CD8-positive, alpha-beta memory T cell (primary cell): ENCODE measurements around the gene PDCD2L. TPM values are rescaled to one million over a fixed set of nuclear protein-coding genes. Genes with fewer than 3 reads are reported as not detected.
"Not testable (repeated sequence)": the region's sequence is repeated elsewhere in the genome, so short reads cannot be mapped to it uniquely, and the experiment has no call there.

Experiments used
- CTCF ChIA-PET: fragments of 350-600 bp; sonication (Branson Sonifier 250); formaldehyde crosslinking; loops from one replicate; lab custom pipeline; 2021; ENCODE audit warnings: antibody characterized with exemption; lab: Charles Lee
- POLR2A ChIA-PET: fragments of 350-600 bp; sonication (Branson Sonifier 250); formaldehyde crosslinking; loops from one replicate; lab custom pipeline; 2021; ENCODE audit warnings: antibody characterized with exemption; lab: Charles Lee
- DNase-seq, 5 donors: peaks; one replicate each; pipeline versions ENCODE4 v3.0.0 to v3.0.0-alpha.2; 2020 to 2022; ENCODE audit warnings: mixed read lengths in 1 of 5
- H3K27ac ChIP-seq: one replicate; pipeline ENCODE4 v1.7.0; 2013; ENCODE audit warnings: low read depth, mild to moderate bottlenecking, low read length, moderate library complexity
- H3K27me3 ChIP-seq: 2 replicates; pipeline ENCODE4 v1.7.0; 2013; ENCODE audit warnings: low read length, mild to moderate bottlenecking; ENCODE audit not compliant: insufficient read depth, poor library complexity, severe bottlenecking
- H3K36me3 ChIP-seq: 2 replicates; pipeline ENCODE4 v1.7.0; 2013; ENCODE audit warnings: mild to moderate bottlenecking, low read length, moderate library complexity; ENCODE audit not compliant: insufficient read depth
- H3K4me1 ChIP-seq: 2 replicates; pipeline ENCODE4 v1.7.0; 2013; ENCODE audit warnings: mild to moderate bottlenecking, low read length, moderate library complexity; ENCODE audit not compliant: insufficient read depth
- H3K4me3 ChIP-seq: 2 replicates; pipeline ENCODE4 v1.7.0; 2013; ENCODE audit warnings: mild to moderate bottlenecking, low read length
- H3K9me3 ChIP-seq: 2 replicates; pipeline ENCODE4 v1.7.0; 2013; ENCODE audit warnings: mild to moderate bottlenecking, low read length
- H3K27ac Mint-ChIP-seq, 8 donors: one replicate each; pipeline ENCODE4 v1.8.0; 2020 to 2021; ENCODE audit warnings: mixed read lengths in 8 of 8, mild to moderate bottlenecking in 6 of 8, inconsistent platforms in 3 of 8, moderate library complexity in 3 of 8
- H3K27me3 Mint-ChIP-seq, 2 donors: one replicate each; pipeline ENCODE4 v1.8.0; 2020 to 2021; ENCODE audit warnings: mixed read lengths in 2 of 2, mild to moderate bottlenecking in 1 of 2, moderate library complexity in 1 of 2
- H3K36me3 Mint-ChIP-seq, 3 donors: one replicate each; pipeline ENCODE4 v1.8.0; 2020 to 2021; ENCODE audit warnings: mixed read lengths in 3 of 3, inconsistent platforms in 1 of 3, mild to moderate bottlenecking in 1 of 3
- H3K4me1 Mint-ChIP-seq, 3 donors: one replicate each; pipeline ENCODE4 v1.8.0; 2020 to 2021; ENCODE audit warnings: mixed read lengths in 3 of 3, inconsistent platforms in 1 of 3, mild to moderate bottlenecking in 1 of 3
- H3K4me3 Mint-ChIP-seq, 7 donors: one replicate each; pipeline ENCODE4 v1.8.0; 2020 to 2021; ENCODE audit warnings: mixed read lengths in 7 of 7, mild to moderate bottlenecking in 6 of 7, moderate library complexity in 4 of 7, inconsistent platforms in 2 of 7
- H3K9me3 Mint-ChIP-seq, 5 donors: one replicate each; pipeline ENCODE4 v1.8.0; 2020 to 2022; ENCODE audit warnings: mixed read lengths in 5 of 5, mild to moderate bottlenecking in 3 of 5, moderate library complexity in 2 of 5, inconsistent platforms in 1 of 5
- polyA plus RNA-seq: library from polyadenylated mRNA; unstranded; fragments of 300-500 nt; fragmentation: Illumina TruSeq; gene quantifications from one replicate; pipeline ENCODE4 v1.2.3, GENCODE V29; 2021
- total RNA-seq, 2 experiments: library from RNA; stranded (reverse); gene quantifications; one replicate each; pipeline ENCODE4 v1.2.3, GENCODE V29; 2021

PDCD2L gene
- total and polyA plus RNA-seq, 3 experiments from 2014 or later, result 19.9 to 46.2 (median 40.0) TPM

DNA sequence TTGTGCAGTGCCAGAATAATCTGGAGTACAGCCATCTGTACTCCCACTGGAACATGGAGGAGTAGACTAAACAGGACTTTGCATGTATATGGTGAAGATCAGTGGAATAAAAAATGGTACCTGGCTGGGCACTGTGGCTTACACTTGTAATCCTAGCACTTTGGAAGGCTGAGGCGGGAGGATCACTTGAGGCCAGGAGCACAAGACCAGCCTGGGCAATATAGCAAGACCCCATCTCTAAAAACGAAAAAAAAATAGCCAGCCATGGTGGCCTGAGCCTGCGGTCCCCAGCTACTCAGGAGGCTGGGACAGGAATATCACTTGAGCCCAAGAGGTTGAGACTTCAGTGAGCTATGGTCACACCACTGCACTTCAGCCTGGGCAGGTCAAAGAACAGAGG, 44.0 kb downstream of the PDCD2L start:
- Mint-ChIP-seq H3K36me3 (peaks cover 8 to 89% (median 32%) of the 10 kb centered on the region in 3 donors), H3K4me3 (no peak overlapping the region), H3K27me3 (no peaks in the 10 kb centered on the region), H3K27ac (peak overlapping the region in 2 of 8 donors; percentile 64 to 77), H3K9me3 (no peaks in the 10 kb centered on the region), H3K4me1 (peaks cover 3 to 13% (median 6%) of the 10 kb centered on the region in 3 donors)
- H3K9me3 ChIP-seq, result no peaks in the 10 kb centered on the region
- no peaks in the 10 kb centered on the region for H3K27me3 ChIP-seq
- H3K4me1 ChIP-seq, result no peaks in the 10 kb centered on the region
- DNase-seq, result no peak
- H3K27ac ChIP-seq, result no peak overlapping the region
- peaks cover 57% of the 10 kb centered on the region for H3K36me3 ChIP-seq
- POLR2A ChIA-PET, result no interaction called here
- H3K4me3 ChIP-seq, result no peak overlapping the region
- CTCF ChIA-PET, result no interaction called here

DNA sequence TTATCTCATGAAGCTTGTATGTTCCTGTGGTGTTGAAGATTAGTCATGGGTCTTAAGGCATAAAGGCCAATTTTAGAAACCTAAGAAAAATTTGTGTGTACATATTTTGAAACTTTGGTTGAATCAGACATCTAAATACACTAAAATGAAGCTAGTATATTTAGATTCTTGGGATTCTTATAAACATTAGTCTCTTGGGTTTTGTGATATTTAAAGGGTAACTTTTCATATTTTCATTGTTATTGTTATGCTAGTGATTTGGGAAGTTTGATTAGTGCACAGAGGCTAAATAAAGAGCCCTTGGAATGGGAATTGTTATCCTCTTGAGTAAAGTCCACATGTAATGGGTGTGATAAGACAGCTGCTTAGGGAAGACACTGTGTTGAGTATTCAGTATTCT, 48.5 kb downstream of the PDCD2L start:
- Histone ChIP-seq H3K27ac (no peak overlapping the region), H3K27me3 (no peaks in the 10 kb centered on the region), H3K4me3 (no peak overlapping the region), H3K4me1 (no peaks in the 10 kb centered on the region), H3K9me3 (no peaks in the 10 kb centered on the region), H3K36me3 (peaks cover 51% of the 10 kb centered on the region)
- Mint-ChIP-seq H3K4me1 (peaks cover 7 to 13% (median 12%) of the 10 kb centered on the region in 3 donors), H3K4me3 (no peak overlapping the region), H3K27me3 (no peaks in the 10 kb centered on the region), H3K36me3 (peaks cover 8 to 76% (median 20%) of the 10 kb centered on the region in 3 donors), H3K9me3 (no peaks in the 10 kb centered on the region), H3K27ac (peak overlapping the region in 1 of 8 donors; percentile 1)
- DNase-seq, result no peak
- POLR2A ChIA-PET, result no interaction called here
- CTCF ChIA-PET, result interaction anchor here (0.6 kb wide), 1 partner anchor 240 kb away, joined by 3 read pairs; no protein-coding TSS in a partner anchor

DNA sequence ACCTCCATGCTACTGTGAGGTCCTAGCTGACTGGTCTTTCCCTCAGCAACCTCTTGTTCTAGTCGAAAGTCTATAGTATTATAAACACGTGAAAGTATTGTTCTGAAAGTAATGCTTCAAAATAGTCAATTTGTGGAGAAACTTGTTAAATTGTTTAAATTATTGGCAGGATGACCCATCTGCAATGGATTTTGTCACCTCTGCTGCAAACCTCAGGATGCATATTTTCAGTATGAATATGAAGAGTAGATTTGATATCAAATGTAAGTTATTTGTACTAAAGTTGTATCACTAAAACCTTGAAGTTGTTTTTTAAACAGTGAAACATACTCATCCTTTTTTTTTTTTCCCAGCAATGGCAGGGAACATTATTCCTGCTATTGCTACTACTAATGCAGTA, 49.9 kb downstream of the PDCD2L start:
- H3K4me1 Mint-ChIP-seq, result peaks cover 4 to 17% (median 13%) of the 10 kb centered on the region in 3 donors
- no peaks in the 10 kb centered on the region for H3K9me3 Mint-ChIP-seq
- no peaks in the 10 kb centered on the region for H3K27me3 Mint-ChIP-seq
- Histone ChIP-seq H3K4me3 (no peak overlapping the region), H3K27ac (peak overlapping the region; percentile 16), H3K9me3 (no peaks in the 10 kb centered on the region), H3K36me3 (peaks cover 53% of the 10 kb centered on the region), H3K27me3 (no peaks in the 10 kb centered on the region), H3K4me1 (no peaks in the 10 kb centered on the region)
- ChIA-PET POLR2A (no interaction called here), CTCF (no interaction called here)
- no peak overlapping the region for H3K4me3 Mint-ChIP-seq
- H3K36me3 Mint-ChIP-seq, result peaks cover 8 to 75% (median 19%) of the 10 kb centered on the region in 3 donors
- no peak for DNase-seq
- no peak overlapping the region for H3K27ac Mint-ChIP-seq

DNA sequence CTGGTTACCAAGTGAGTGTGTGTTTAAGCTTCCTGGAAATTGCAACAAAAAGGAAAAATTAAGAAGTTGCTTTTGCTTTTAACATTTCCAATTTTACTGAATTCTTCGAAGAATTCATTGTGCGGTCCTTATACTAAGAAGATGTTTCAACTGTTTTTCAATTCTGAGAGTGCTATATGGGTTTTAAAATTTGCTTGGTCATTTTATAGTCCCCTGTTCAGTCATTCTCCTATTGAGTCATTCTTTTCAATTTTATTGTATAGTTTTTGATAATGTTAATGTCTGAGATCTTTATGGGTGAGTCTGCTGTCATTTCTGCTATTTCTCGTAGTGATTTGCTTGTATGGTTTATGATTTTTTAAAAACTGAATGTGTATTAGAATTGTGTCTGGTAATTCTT, 50.5 kb downstream of the PDCD2L start:
- DNase-seq, result no peak
- peaks cover 4 to 75% (median 23%) of the 10 kb centered on the region in 3 donors for H3K36me3 Mint-ChIP-seq

DNA sequence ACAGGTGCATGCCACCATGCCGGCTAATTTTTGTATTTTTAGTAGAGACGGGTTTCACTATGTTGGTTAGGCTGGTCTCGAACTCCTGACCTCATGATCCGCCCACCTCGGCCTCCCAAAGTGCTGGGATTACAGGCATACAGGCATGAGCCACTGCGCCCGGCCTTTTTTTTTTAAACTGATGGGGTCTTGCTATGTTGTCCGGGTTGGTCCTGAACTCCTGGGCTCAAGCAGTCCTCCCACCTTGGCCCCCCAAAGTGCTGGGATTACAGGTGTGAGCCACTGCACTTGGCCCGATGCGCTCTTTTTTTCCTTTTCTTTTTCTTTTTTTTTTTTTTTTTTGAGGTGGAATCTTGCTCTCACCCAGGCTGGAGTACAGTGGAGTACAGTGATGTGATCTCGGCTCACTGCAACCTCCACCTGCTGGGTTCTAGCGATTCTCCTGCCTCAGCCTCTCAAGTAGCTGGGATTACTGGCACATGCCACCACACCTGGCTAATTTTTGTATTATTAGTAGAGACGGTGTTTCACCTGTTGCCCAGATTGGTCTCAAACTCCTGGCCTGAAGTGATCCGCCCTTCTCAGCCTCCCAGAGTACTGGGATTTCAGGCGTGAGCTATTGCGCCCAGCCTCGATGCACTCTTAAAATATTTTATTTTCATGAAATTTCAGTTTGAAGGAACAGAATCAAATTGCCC, 51.7 kb downstream of the PDCD2L start:
- H3K4me3 ChIP-seq, H3K4me3 Mint-ChIP-seq, H3K27ac ChIP-seq, H3K27me3 ChIP-seq, H3K4me1 ChIP-seq, CTCF ChIA-PET, H3K27ac Mint-ChIP-seq, H3K27me3 Mint-ChIP-seq, DNase-seq, POLR2A ChIA-PET, H3K9me3 Mint-ChIP-seq, H3K9me3 ChIP-seq: not testable (repeated sequence)
- peaks cover 63% of the 10 kb centered on the region for H3K36me3 ChIP-seq
- peaks cover 0 to 79% (median 30%) of the 10 kb centered on the region in 3 donors for H3K36me3 Mint-ChIP-seq
- H3K4me1 Mint-ChIP-seq, result peaks cover 4 to 17% (median 9%) of the 10 kb centered on the region in 3 donors

More for the DNA sequence above, 50.5 kb downstream of the PDCD2L start:
- Histone ChIP-seq H3K27ac (no peak overlapping the region), H3K9me3 (no peaks in the 10 kb centered on the region), H3K4me3 (no peak overlapping the region), H3K27me3 (no peaks in the 10 kb centered on the region), H3K36me3 (peaks cover 58% of the 10 kb centered on the region), H3K4me1 (no peaks in the 10 kb centered on the region)
- CTCF ChIA-PET, result no interaction called here
- Mint-ChIP-seq H3K27me3 (no peaks in the 10 kb centered on the region), H3K4me1 (peaks cover 4 to 17% (median 10%) of the 10 kb centered on the region in 3 donors), H3K4me3 (no peak overlapping the region), H3K27ac (peak overlapping the region in 3 of 8 donors; percentile 14 to 71 (median 55)), H3K9me3 (no peaks in the 10 kb centered on the region)
- POLR2A ChIA-PET, result no interaction called here

DNA sequence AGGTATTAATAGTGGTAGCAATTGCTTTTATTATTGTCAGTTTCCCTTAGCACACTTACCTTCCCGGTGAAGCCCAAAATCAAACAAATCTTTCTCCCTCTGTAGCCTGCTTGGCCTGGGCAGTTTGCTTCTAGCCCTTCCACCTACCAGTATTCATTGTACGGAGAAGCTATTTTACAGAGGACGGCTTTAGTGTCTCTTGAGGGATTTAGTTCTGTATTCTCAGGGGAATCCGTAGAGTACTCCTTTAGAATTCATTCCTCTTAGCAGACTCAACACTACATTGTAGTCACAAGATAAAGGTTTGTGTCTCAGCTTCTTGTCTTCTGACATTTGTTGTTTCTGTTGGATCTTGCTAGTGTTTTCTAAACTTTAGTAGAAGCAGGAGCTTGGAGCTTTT, 53.2 kb downstream of the PDCD2L start:
- H3K4me3 ChIP-seq, result no peak overlapping the region
- H3K27ac ChIP-seq, result no peak overlapping the region
- CTCF ChIA-PET, result interaction anchor here (1.8 kb wide), 1 partner anchor 27 kb away, joined by 4 read pairs; no protein-coding TSS in a partner anchor
- POLR2A ChIA-PET, result no interaction called here
- H3K36me3 Mint-ChIP-seq, result peaks cover 0 to 83% (median 33%) of the 10 kb centered on the region in 3 donors
- peaks cover 4 to 17% (median 9%) of the 10 kb centered on the region in 3 donors for H3K4me1 Mint-ChIP-seq
- peaks cover 72% of the 10 kb centered on the region for H3K36me3 ChIP-seq
- H3K27me3 Mint-ChIP-seq, result no peaks in the 10 kb centered on the region
- no peaks in the 10 kb centered on the region for H3K4me1 ChIP-seq
- DNase-seq, result no peak
- H3K27ac Mint-ChIP-seq, result no peak overlapping the region
- no peaks in the 10 kb centered on the region for H3K27me3 ChIP-seq
- no peaks in the 10 kb centered on the region for H3K9me3 ChIP-seq
- no peaks in the 10 kb centered on the region for H3K9me3 Mint-ChIP-seq
- H3K4me3 Mint-ChIP-seq, result no peak overlapping the region

DNA sequence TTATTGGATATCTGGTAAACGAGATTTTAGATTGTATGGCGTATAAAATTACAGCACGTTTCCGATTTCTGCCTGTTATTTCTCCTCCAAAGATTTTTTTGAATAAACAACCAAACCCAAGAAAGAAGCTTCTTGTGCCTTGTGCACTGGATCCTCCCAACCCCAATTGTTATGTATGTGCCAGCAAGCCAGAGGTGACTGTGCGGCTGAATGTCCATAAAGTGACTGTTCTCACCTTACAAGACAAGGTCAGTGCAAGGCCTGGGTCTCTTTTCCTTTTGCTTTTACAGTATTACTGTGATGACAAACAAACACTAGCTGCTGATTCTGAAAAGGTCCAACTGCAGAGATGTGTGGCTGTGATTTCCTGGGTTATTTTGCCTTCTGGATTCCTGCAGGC, 54.5 kb downstream of the PDCD2L start:
- Mint-ChIP-seq H3K27ac (peak overlapping the region in 1 of 8 donors; percentile 12), H3K27me3 (no peaks in the 10 kb centered on the region), H3K36me3 (peaks cover 0 to 81% (median 27%) of the 10 kb centered on the region in 3 donors), H3K4me1 (peaks cover 4 to 9% (median 7%) of the 10 kb centered on the region in 3 donors), H3K4me3 (no peak overlapping the region), H3K9me3 (no peaks in the 10 kb centered on the region)
- POLR2A ChIA-PET, result no interaction called here
- H3K36me3 ChIP-seq, result peaks cover 71% of the 10 kb centered on the region
- no peaks in the 10 kb centered on the region for H3K4me1 ChIP-seq
- no peaks in the 10 kb centered on the region for H3K27me3 ChIP-seq
- H3K27ac ChIP-seq, result no peak overlapping the region
- no peak for DNase-seq
- no peak overlapping the region for H3K4me3 ChIP-seq
- no peaks in the 10 kb centered on the region for H3K9me3 ChIP-seq
- CTCF ChIA-PET, result interaction anchor here (0.9 to 1.8 kb wide), 2 partner anchors 8 to 28 kb away, joined by 3 to 4 read pairs; no protein-coding TSS in a partner anchor

DNA sequence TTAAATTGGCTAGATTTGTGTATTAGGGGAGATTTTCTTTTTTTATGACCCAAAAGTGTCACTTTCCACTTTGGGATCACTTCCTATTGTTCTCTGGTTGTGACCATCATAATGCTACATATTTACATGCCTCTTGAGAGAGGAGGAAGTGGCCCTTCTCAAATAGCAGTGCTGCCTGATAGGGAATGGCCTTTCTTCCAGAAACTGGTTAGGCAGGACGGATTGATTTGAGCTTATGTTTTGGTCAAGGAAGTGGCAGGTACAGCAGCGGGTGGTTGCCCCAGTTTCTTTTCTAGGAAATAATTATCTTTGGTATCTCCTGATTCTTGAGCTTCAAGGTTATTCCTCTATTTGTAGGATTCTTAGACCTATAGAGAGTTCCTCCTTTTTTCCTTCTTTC, 55.4 kb downstream of the PDCD2L start:
- no peaks in the 10 kb centered on the region for H3K27me3 Mint-ChIP-seq
- H3K27ac ChIP-seq, result no peak overlapping the region
- H3K9me3 ChIP-seq, result no peaks in the 10 kb centered on the region
- no peaks in the 10 kb centered on the region for H3K4me1 ChIP-seq
- H3K27me3 ChIP-seq, result no peaks in the 10 kb centered on the region
- no peak for DNase-seq
- peaks cover 0 to 82% (median 24%) of the 10 kb centered on the region in 3 donors for H3K36me3 Mint-ChIP-seq
- no peak overlapping the region for H3K4me3 ChIP-seq
- no peaks in the 10 kb centered on the region for H3K9me3 Mint-ChIP-seq
- POLR2A ChIA-PET, result no interaction called here
- CTCF ChIA-PET, result interaction anchor here (0.9 kb wide), 1 partner anchor 9 kb away, joined by 3 read pairs; no protein-coding TSS in a partner anchor
- H3K4me1 Mint-ChIP-seq, result peaks cover 4 to 8% (median 7%) of the 10 kb centered on the region in 3 donors
- peak overlapping the region in 6 of 8 donors; percentile 23 to 76 (median 34) for H3K27ac Mint-ChIP-seq
- no peak overlapping the region for H3K4me3 Mint-ChIP-seq
- H3K36me3 ChIP-seq, result peaks cover 69% of the 10 kb centered on the region
